PC-3 (cell line): ENCODE measurements around the gene RAB5B. TPM values are rescaled to one million over a fixed set of nuclear protein-coding genes. Genes with fewer than 3 reads are reported as not detected.

Experiments
- ATAC-seq: fragments of 200-7000 bp; cut with Tn5 transposase; 2 replicates; pipeline ENCODE4 v1.9.1; 2020; ENCODE audit warnings: mild to moderate bottlenecking, moderate library complexity
- BruUV-seq: library from RNA; stranded (reverse); fragments of 400-500 nt; replicated peaks from 2 replicates; lab custom pipeline; 2021; lab: Mats Ljungman, UMichigan
- CTCF ChIA-PET: fragments of 300-600 bp; sonication (Branson Sonifier 250); formaldehyde crosslinking; loops from one replicate; lab custom pipeline; 2022; ENCODE audit warnings: antibody characterized with exemption; lab: Charles Lee
- POLR2A ChIA-PET: fragments of 300-600 bp; sonication (Branson Sonifier 250); formaldehyde crosslinking; loops from one replicate; lab custom pipeline; 2022; ENCODE audit warnings: antibody characterized with exemption; ENCODE audit not compliant: unreplicated experiment; lab: Charles Lee
- DNase-seq: peaks from one replicate; pipeline ENCODE4 v3.0.0-alpha.2; 2015
- H2AFZ ChIP-seq: fragments of 300-600 bp; sonication (generic); 2 replicates; pipeline ENCODE4 v1.6.0; 2016; ENCODE audit warnings: antibody characterized with exemption, low read length
- H3F3A ChIP-seq: fragments of 300-600 bp; sonication (generic); one replicate; pipeline ENCODE4 v1.6.0; 2017; ENCODE audit warnings: antibody characterized with exemption, low read length, control low read depth, mild to moderate bottlenecking; ENCODE audit not compliant: unreplicated experiment
- H3K27ac ChIP-seq: fragments of 300-600 bp; sonication (generic); 2 replicates; pipeline ENCODE4 v1.5.1; 2016; ENCODE audit warnings: mild to moderate bottlenecking, low read length
- H3K27me3 ChIP-seq: fragments of 300-600 bp; sonication (generic); 2 replicates; pipeline ENCODE4 v1.6.1; 2016; ENCODE audit warnings: low read length, mixed read lengths
- H3K36me3 ChIP-seq: fragments of 300-600 bp; sonication (generic); 2 replicates; pipeline ENCODE4 v1.6.1; 2016; ENCODE audit warnings: low read depth, mixed run types, low read length, mixed read lengths
- H3K4me1 ChIP-seq: fragments of 300-600 bp; sonication (generic); 2 replicates; pipeline ENCODE4 v1.5.1; 2016; ENCODE audit warnings: low read length; ENCODE audit not compliant: insufficient read depth
- H3K4me2 ChIP-seq: fragments of 300-600 bp; sonication (generic); 2 replicates; pipeline ENCODE4 v1.6.0; 2016; ENCODE audit warnings: low read length
- H3K4me3 ChIP-seq: fragments of 300-600 bp; sonication (generic); 2 replicates; pipeline ENCODE4 v1.5.1; 2016; ENCODE audit warnings: mild to moderate bottlenecking, low read length, mixed read lengths
- H3K79me2 ChIP-seq: fragments of 300-600 bp; sonication (generic); 2 replicates; pipeline ENCODE4 v1.6.1; 2017; ENCODE audit warnings: low read length, mixed read lengths
- H3K9ac ChIP-seq: fragments of 300-600 bp; sonication (generic); 2 replicates; pipeline ENCODE4 v1.6.0; 2016; ENCODE audit warnings: mild to moderate bottlenecking, low read length
- H3K9me2 ChIP-seq: fragments of 300-600 bp; sonication (generic); replicated peaks from 2 replicates; pipeline ENCODE4 v1.6.1; 2016; ENCODE audit warnings: mixed run types, low read length, mixed read lengths
- H3K9me3 ChIP-seq: fragments of 300-600 bp; sonication (generic); 2 replicates; pipeline ENCODE4 v1.6.1; 2016; ENCODE audit warnings: low read length, mixed read lengths
- H4K20me1 ChIP-seq: fragments of 300-600 bp; sonication (generic); 2 replicates; pipeline ENCODE4 v1.6.1; 2016; ENCODE audit warnings: low read length, mixed read lengths
- CTCF ChIP-seq: fragments of 300-600 bp; sonication (generic); conservative IDR thresholded peaks from 2 replicates; pipeline ENCODE4 v1.5.1; 2017; ENCODE audit warnings: antibody characterized with exemption, low read depth, mild to moderate bottlenecking, low read length
- EZH2 ChIP-seq: fragments of 300-600 bp; sonication (generic); IDR thresholded peaks from one replicate; pipeline ENCODE4 v1.6.1; 2017; ENCODE audit warnings: antibody characterized with exemption, mild to moderate bottlenecking, low read length; ENCODE audit not compliant: unreplicated experiment
- EZH2phosphoT487 ChIP-seq: fragments of 300-600 bp; sonication (generic); IDR thresholded peaks from 2 replicates; pipeline ENCODE4 v1.6.1; 2018; ENCODE audit warnings: mild to moderate bottlenecking, antibody characterized with exemption, low read length, borderline replicate concordance
- intact Hi-C: fragments of 100-400 bp; cut with micrococcal nuclease; formaldehyde crosslinking; loops from 2 replicates; pipeline ENCODE4 v1.9.0; 2023
- total RNA-seq: library from RNA; depleted of rRNA; stranded (reverse); fragments of >200 nt; gene quantifications from 2 replicates; pipeline ENCODE4 v1.2.3, GENCODE V29; 2014

The RAB5B gene
- total RNA-seq, 1 experiment from 2014 or later, result 48.8 TPM

GRCh38 chr12:55996201-55996714 lies 22.4 kb downstream of the RAB5B start:
- Histone ChIP-seq H3K9me2 (no peaks in the 10 kb centered on the region), H3K4me2 (peak overlapping the region; percentile 93), H3K9me3 (no peaks in the 10 kb centered on the region), H3K79me2 (peaks cover 12% of the 10 kb centered on the region), H3K4me1 (peaks cover 5% of the 10 kb centered on the region; the same call in 1 of the 2 replicates), H3K36me3 (peaks cover 13% of the 10 kb centered on the region; the same call in 1 of the 2 replicates), H2AFZ (peak overlapping the region; percentile 84), H3K27me3 (no peaks in the 10 kb centered on the region), H4K20me1 (no peaks in the 10 kb centered on the region), H3K27ac (no peak overlapping the region), H3K9ac (peak overlapping the region; percentile 62; the same call in 1 of the 2 replicates), H3K4me3 (peak overlapping the region; percentile 82), H3F3A (no peaks in the 10 kb centered on the region)
- TF ChIP-seq CTCF (peak; percentile 96), EZH2 (no peak)
- ATAC-seq, result peak; percentile 14; the same call in 1 of the 2 replicates
- BruUV-seq, result TSS peak; percentile 93
- CTCF ChIA-PET, result interaction anchor here (0.5 to 3.5 kb wide), 13 partner anchors 11 to 1122 kb away, joined by 3 to 29 read pairs (median 5); partner anchors contain the start of gene RAB5B
- peak; percentile 75 for DNase-seq
- POLR2A ChIA-PET, result interaction anchor here (0.9 to 1.5 kb wide), 2 partner anchors 22 to 33 kb away, joined by 4 to 7 read pairs; no protein-coding TSS in a partner anchor
- intact Hi-C loops, result loop anchor here (1.0 kb wide), 2 partner anchors 23 to 33 kb away; no protein-coding TSS in a partner anchor

GRCh38 chr12:55996715-55997534 lies 23.0 kb downstream of the RAB5B start, which contains the start of gene SUOX:
SUOX (plus strand) TSS chr12:55997276; CDS start chr12:56002222, 4,946 bp downstream.
- Histone ChIP-seq H3K4me2 (peak within 1 kb of the TSS; percentile 93), H3K79me2 (peaks cover 12% of the 10 kb centered on the region), H3K9me2 (no peaks in the 10 kb centered on the region), H3K36me3 (peaks cover 9% of the 10 kb centered on the region; the same call in 1 of the 2 replicates), H3F3A (no peaks in the 10 kb centered on the region), H3K4me1 (peaks cover 5% of the 10 kb centered on the region; the same call in 1 of the 2 replicates), H3K27ac (0 out of 2 replicates have a peak within 1 kb of the TSS, but pooled peaks have one; percentile 5), H3K27me3 (no peaks in the 10 kb centered on the region), H3K9ac (peak within 1 kb of the TSS; percentile 73), H4K20me1 (no peaks in the 10 kb centered on the region), H3K4me3 (peak within 1 kb of the TSS; percentile 82), H3K9me3 (no peaks in the 10 kb centered on the region), H2AFZ (peak within 1 kb of the TSS; percentile 84)
- BruUV-seq, result no TSS peak
- intact Hi-C loops, result loop anchor here (1.0 kb wide), 4 partner anchors 24 to 67 kb away; partner anchors contain the start of gene RPS26
- peak; percentile 98 for DNase-seq
- TF ChIP-seq EZH2phosphoT487 (no peak), CTCF (no peak), EZH2 (no peak)
- POLR2A ChIA-PET, result interaction anchor here (0.5 to 1.5 kb wide), 7 partner anchors 10 to 1848 kb away, joined by 3 to 15 read pairs (median 5); partner anchors contain the start of genes CD63 and RAB5B
- CTCF ChIA-PET, result interaction anchor here (0.5 to 3.5 kb wide), 9 partner anchors 10 to 258 kb away, joined by 3 to 29 read pairs (median 7); partner anchors contain the start of genes ORMDL2 and RAB5B
- ATAC-seq, result peak; percentile 99
